ENCODE measurements around the gene GAGE12J.
"Not testable (repeated sequence)": the region's sequence is repeated elsewhere in the genome, so short reads cannot be mapped to it uniquely, and the experiment has no call there.

Gene GAGE12J

GRCh38 chrX:49321737-49322136, at the start of gene GAGE12J:
TSS of gene GAGE12J (plus strand) at chrX:49322037. CDS start at chrX:49323194, 1,157 bp downstream.
- DNase-seq, result not testable (repeated sequence)

DNA sequence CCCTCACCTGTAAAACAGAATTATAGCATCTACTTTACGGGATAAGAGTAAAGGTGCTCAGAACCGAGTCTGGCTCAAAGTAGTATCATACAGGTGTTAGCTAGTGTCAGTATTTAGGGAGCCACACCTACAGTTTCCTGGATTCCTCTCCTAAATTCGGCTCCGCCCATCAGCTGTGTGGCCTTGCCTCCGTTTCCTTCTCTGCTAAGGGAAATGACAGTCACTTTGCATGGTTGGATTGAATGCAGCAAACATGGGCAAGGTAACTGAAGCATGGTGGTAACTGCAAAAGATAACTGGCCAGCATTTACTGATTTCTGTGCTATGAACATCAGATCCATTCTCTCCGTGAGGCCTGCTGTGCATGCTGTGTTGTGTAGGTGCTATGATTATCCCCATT, 49.4 kb upstream of the GAGE12J start:
- no peak for DNase-seq

- DNase-seq, result no peak
Observed at GRCh38 chrX:49273181-49273727, 48.6 kb upstream of the GAGE12J start.

GRCh38 chrX:49276207-49276606, 45.6 kb upstream of the GAGE12J start:
- no peak for DNase-seq

DNA sequence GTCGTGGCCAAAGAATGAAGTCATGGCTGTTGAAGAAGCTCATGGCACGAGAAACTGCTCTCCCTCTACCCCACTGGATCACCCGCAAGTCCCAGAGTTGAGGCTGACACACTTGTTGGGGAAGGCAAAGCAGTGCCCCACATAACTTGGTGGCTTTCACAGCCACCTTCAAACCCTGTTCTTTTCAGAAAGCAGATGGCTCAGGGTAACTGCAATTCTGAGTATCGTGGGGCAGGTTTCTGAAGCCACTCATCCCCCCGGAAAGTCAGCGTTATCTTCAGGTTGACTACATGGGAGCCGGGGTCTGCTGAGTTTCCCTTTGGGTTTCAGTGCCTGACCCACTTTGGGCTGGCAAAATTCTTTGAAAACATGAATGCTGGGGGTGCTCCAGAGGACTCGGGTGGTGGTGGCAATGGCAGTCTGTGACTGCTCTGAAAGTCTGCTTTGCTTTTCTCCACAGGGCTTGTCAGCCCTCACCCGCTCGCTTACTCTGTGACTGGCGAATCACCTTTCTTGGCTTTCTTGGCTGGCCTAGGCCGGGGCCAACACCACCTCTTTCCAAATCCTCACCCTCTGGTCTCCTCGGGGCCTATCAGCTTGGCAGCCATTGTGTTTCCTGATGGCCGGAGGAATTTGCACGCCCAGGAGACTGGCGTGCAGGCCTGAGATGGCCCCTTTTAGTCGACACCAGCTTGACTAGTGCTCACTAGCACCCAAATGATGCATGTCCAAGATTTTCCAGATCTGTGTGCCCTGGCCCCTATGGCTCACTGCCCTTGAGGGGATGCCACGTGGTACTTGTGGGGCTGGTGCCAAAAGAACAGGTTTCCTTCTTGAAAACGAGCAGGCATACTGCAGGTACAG, 44.9 kb upstream of the GAGE12J start:
- no peak for DNase-seq

- DNase-seq, result no peak
Observed at GRCh38 chrX:49277535-49277830, 44.4 kb upstream of the GAGE12J start.

- DNase-seq, result no peak
Observed at GRCh38 chrX:49278081-49278480, 43.8 kb upstream of the GAGE12J start.

GRCh38 chrX:49282647-49283011, 39.2 kb upstream of the GAGE12J start:
- DNase-seq, result no peak

DNA sequence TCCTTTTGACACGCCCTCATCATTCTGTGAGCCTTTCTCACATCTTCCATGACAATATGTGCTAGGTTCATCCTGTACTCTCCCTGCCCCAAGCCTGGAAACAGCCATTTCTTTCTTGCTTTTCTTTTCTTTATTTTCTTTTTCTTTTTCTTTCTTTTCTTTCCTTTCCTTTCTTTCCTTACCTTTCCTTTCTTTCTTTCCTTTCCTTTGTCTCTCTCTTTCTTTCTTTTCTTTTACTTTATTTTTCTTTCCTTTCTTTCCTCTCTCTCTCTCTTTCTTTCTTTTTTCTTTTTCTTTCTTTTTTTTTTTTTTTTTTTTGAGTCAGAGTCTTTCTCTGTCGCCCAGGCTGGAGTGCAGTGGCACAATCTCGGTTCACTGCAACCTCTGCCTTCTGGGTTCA, 37.6 kb upstream of the GAGE12J start:
- no peak for DNase-seq

DNA sequence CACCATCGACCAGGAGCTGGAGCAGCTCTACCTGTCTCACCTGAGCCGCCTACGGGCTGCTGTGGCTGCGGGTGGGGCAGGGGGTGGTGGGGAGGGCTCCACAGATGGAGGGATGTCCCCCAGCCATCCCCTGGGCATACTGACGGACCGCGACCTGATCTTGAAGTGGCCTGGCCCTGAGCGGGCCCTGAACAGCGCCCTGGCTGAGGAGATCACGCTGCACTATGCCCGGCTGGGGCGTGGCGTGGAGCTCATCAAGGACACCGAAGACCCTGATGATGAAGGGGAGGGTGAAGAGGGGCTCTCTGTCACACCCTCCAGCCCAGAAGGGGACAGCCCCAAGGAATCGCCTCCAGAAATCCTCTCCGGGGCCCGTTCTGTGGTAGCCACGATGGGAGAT, 35.7 kb upstream of the GAGE12J start:
- no peak for DNase-seq

GRCh38 chrX:49286581-49286980, 35.3 kb upstream of the GAGE12J start:
- DNase-seq, result no peak

- DNase-seq, result no peak
Observed at GRCh38 chrX:49287665-49288064, 34.2 kb upstream of the GAGE12J start.

DNA sequence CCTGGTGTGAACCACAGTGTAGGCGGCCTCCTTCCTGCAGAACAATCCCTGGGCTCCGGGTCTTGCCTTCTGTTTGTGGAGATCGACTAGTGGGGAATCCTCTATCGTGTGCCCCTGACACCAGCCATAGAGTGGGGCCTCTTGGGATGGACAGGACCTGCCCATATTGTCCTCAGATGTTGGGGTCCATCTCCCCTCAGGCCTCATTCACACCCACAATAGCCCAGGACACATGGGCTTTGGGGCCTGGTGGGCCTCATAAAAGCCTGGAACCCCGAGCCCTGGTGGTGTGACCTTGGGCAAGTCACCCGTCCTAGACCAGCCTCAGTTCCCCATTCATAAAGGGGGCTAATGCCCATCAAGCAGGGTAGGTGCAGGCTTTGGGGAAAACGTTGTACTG, 31.6 kb upstream of the GAGE12J start:
- DNase-seq, result no peak

DNA sequence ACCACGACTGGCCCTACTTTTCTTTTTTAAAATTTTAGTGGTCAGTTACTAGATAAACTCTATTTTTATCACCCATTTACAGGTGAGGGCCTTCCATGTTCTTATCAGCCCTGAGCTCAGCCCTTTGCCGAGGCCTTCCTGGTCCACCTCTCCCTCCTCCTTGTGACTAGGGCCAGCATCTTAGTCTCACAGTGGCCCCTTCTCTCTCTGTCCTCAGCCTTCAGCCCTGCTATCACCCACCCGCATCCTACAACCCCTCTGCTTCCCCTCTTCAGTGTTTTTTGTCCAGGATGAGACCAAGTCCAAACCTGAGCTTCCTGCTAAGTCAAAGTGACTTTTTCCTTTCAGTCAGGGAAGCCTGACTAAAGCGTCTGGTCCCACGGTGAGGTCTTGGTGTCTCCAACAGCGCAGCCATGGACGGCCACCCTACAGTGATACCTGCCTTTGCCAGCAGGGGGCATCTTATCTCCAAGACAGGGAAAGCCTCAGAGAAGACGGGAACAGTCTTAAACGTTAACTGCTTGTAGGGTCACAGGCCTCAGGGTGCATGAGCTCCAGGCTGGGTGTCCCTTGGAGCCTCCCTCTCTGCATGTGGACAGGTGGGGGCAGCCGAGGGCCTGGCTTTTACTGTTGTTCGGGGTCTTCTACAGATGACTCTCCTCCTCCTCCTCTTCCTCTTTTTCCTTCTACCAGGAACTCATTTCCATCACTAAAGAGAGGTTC, 30.1 kb upstream of the GAGE12J start:
- DNase-seq, result no peak

DNA sequence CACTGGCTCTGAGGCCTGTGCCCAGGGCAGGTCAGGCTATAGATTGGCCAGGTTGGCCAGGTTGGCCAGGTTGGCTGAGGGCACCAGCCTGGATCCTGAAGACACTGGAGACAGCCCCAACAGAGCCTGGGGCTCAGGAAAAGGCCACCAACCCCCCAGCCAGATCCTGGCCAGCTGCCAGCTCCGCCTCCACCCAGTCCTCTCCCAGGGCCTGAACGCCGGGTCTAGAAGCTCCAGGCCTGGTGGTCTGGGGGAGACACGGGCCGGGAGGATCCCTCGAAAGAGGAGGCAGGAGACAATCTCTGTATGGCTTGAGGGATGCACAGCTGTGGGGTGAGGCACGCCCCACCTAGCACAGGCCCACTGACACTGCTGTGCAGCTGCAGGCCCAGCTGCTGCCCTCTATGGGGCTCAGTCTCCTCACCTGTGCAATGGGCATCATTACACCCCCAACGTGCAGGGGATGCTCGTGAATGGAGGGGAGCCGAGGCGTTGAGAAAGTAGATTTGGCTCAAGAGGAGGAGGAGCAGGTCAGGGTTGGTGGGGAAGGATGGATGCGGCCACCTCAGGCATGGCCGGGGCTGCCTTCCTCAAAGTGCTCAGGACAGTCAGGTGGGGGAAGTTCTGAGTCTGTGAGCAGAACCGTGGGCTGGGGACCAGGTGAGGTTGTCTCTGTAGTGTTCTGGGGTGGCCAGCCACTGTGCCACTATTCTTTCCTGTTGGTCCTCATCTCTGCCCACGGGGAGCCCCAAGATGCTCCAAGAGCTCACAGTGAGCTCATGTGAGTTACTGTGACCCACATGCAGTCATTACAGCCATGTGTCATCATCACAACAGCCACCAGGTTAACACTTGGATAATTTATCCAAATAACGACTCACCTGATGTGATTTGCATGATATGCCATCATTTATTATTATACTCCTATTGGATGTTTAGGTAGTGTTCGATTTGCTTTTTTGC, 29.2 kb upstream of the GAGE12J start:
- no peak for DNase-seq

DNA sequence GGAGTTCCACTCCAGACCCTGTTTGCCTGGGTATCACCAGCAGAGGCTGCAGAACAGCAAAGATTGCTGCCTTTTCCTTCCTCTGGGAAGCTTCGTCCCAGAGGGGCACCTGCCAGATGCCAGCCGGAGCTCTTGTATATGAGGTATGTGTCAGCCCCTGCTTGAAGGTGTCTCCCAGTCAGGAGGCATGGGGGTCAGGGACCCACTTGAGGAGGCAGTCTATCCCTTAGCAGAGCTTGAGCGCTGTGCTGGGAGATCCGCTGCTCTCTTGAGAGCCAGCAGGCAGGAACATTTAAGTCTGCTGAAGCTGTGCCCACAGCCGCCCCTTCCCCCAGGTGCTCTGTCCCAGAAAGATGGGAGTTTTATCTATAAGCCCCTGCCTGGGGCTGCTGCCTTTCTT, 22.5 kb upstream of the GAGE12J start:
- DNase-seq, result not testable (repeated sequence)

GRCh38 chrX:49300703-49301102, 21.1 kb upstream of the GAGE12J start:
- no peak for DNase-seq

DNA sequence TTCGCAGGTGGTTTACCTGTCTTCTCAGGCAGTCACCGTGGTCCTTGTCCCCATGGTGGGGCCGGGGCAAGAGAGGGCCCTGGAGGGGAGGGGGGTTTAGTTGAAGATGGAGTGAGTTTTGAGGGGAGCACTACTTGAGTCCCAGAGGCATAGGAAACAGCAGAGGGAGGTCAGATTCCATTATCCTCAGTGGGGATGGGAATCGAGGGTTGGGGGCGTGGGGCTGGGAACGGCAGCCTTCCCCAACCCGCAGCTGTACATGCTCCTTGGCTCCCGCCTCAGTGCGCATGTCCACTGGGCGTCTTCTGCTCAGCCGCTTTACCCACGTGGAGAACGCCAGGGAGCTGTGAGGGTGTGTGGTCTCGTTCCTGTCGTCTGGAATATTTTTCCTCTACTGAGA, 18.5 kb upstream of the GAGE12J start, which contains the start of gene GAGE10:
Gene GAGE10, plus strand, starts transcription at position 301 of the 400 bp plus-strand sequence. CDS start 1,214 bp downstream, outside the sequence.
- no peak for DNase-seq

DNA sequence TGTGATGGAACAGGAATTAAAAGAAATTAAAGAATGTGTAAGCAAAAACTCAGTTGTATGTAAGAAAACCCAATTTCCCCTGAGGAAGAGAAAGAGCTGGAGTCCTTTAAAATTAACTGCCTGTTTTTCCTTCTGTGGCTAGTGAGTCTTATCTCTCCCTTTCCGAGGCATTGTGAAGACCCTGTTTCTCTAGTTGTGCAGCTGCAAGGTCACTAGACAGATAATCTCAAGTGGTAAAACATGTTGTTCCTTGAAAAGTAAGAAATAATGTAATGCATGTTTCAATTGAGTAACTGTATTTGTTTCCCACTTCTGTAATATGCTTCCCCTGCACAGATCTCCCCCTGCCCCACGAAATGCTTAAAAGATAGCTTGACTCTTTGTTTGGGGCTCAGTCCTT, 14.1 kb upstream of the GAGE12J start:
- DNase-seq, result not testable (repeated sequence)

- no peak for DNase-seq
Observed at GRCh38 chrX:49308604-49309269, 13.1 kb upstream of the GAGE12J start.

DNA sequence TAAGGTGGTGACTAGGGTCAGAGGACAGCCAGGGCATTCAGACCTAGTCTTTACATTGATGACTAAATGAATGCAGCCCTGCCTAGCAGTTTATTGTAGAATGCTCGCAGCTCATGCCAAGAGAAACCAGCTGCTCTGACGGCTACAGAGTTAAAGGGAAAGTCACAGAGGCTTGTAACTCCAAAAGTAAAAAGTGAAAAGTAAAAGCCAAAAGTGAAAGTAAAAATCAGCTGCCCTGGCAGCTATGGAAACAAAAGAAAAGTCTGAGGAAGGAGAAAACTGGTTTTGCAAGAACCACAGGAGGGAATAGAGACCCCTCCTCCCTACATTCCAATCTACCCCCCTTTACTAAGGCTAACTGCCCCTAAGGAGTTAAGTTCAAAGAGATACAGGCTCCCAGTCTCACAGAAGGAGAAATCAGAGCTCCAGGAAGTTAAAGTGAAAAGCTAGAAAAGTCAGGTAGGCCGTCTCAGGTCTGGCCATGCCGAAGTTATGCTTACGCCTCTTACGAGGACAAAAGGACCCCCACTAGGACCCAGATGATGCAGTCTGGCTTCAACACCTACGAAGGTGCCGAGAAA, 12.3 kb upstream of the GAGE12J start:
- no peak for DNase-seq

GRCh38 chrX:49310371-49310770, 11.5 kb upstream of the GAGE12J start:
- DNase-seq, result no peak
